KG1 (cell line): ENCODE data around the gene CCDC30.
"Not testable (repeated sequence)": the region's sequence is repeated elsewhere in the genome, so short reads cannot be mapped to it uniquely, and the experiment has no call there.

ENCODE experiments used
- DNase-seq: peaks from one replicate; lab custom pipeline; 2025; lab: John Stamatoyannopoulos, UW

CCDC30 gene

GRCh38 chr1:42529724-42530181, 66.7 kb downstream of the CCDC30 start:
- DNase-seq: no peak

DNA sequence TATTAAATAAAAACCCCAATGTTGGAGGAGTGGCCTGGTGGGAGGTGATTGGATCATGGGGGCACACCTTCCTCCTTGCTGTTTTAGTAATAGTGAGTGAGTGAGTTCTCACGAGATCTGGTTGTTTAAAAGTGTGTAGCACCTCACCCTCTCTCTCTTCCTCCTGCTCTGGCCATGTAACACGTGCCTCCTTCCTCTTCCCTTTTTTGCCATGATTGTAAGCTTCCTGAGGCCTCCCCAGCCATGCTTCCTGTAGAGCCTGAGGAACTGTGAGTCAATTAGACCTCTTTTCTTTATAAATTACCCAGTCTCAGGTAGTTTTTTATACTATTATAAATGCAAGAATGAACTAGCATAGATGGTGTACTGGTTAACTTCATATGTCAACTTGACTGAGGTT, 68.0 kb downstream of the CCDC30 start:
- no peak for DNase-seq

GRCh38 chr1:42533101-42533863, 70.2 kb downstream of the CCDC30 start:
- no peak for DNase-seq

DNA sequence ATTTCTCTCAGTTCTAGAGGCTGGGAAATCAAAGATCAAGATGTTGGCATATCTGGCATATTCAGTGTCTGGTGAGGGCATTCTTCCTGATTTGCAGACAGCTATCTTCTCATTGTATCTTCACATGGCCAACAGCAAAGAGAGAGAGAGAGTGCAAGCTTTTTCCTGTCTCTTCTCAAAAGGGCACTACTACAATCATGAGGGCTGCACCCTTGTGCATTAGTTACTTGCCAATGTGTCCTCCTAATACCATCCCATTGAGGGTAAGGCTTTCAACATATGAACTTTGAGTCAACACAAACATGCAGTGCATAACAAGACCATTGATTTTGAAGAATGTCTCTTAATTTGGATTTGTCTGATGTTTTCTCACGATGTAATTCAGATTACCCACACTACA, 78.0 kb downstream of the CCDC30 start:
- DNase-seq: no peak

GRCh38 chr1:42551180-42551579, 88.1 kb downstream of the CCDC30 start:
- DNase-seq: peak; percentile 75

GRCh38 chr1:42551590-42551989, 88.5 kb downstream of the CCDC30 start:
- no peak for DNase-seq

GRCh38 chr1:42552636-42553035, 89.5 kb downstream of the CCDC30 start:
- DNase-seq: no peak

GRCh38 chr1:42557230-42557851, 94.3 kb downstream of the CCDC30 start:
- DNase-seq: no peak

DNA sequence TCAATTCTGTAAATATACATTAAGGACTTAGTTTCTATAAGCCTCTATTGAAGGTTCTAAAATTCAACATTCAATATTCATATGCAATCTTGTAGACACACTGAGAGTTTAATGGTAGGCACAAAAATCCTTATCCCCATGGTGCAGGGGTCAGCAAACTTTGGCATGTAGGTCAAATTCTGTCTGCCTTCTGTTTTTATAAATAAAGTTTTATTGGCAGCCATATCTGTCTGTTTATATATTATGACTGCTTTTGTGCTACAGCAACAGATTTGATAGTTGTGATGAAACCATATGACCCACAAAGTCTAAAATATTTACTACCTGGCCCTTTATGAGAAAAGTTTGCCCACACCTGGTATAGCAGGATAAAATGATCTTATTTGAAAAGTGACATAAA, 104.0 kb downstream of the CCDC30 start:
- no peak for DNase-seq

DNA sequence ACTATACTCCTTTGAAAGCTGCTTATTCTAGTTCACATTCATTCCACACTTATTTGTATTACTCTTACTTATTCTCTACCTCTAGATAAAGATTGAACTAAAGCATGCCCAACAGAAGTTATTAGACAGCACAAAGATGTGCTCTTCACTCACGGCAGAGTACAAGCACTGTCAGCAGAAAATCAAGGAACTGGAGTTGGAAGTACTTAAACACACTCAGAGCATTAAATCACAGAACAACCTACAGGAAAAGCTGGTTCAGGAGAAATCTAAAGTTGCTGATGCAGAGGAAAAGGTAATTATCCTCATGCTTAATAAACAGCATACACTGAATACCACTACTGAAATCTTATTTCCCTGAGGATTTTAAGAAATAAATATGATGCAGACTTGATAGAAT, 113.8 kb downstream of the CCDC30 start:
- no peak for DNase-seq

DNA sequence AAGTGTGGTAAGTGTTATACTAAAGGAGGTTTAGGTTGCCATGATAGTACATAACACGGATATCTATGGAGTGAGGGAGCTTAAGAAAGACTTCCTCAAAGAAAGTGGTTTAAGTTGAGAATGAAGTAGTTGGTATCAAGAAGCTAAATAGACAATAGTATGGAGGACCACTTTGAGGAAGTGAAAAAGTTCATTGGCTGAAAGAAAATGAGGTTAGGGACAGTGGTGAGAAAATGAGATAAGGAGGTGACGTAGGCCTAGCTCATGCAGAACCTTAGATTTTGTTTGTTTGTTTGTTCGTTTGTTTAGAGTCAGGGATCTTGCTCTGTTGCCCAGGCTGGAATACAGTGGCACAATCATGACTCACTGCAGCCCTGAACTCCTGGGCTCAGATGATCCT, 122.9 kb downstream of the CCDC30 start:
- no peak for DNase-seq

DNA sequence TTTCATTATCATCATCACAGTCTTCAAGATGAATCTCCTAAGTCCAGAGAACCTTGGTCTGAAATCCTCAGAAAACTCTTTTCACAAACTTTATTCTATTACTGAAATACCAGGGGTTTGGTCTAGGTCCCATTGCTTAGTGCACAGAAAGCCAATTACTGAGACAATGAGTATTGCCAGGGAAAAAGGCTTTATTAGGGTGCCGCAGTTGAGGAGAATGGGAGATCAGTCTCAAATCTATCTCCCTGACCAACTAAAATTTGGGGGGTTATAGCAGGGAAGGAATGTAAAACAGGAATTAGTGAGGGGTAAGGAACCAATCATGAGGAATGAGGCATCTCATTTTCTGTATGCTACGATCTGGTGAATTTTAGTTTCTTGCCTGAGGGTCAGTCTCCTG, 124.7 kb downstream of the CCDC30 start:
- no peak for DNase-seq

- no peak for DNase-seq
These were observed 129.7 kb downstream of the CCDC30 start for GRCh38 chr1:42592811-42593210.

- DNase-seq: no peak
These were observed 130.5 kb downstream of the CCDC30 start for GRCh38 chr1:42593486-42594100.

- no peak for DNase-seq
These were observed 138.4 kb downstream of the CCDC30 start for GRCh38 chr1:42601472-42601871.

DNA sequence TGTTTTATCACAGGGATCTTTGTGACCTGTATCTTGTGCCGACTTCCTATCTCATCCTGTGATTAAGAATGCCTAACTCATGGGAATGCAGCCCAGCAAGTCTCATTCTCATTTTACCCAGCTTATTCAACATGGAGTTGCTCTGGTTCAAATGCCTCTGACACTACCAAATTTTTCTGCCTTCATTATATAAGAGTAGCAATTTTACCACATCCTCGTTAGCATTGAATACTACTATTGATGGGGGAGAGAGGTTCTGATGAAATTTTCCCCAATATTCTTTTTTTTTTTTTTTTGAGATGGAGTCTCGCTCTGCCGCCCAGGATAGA, 150.7 kb downstream of the CCDC30 start:
- DNase-seq: no peak

- no peak for DNase-seq
These were observed 155.8 kb downstream of the CCDC30 start for GRCh38 chr1:42618866-42619265.

- no peak for DNase-seq
These were observed 157.2 kb downstream of the CCDC30 start for GRCh38 chr1:42620307-42620706.

DNA sequence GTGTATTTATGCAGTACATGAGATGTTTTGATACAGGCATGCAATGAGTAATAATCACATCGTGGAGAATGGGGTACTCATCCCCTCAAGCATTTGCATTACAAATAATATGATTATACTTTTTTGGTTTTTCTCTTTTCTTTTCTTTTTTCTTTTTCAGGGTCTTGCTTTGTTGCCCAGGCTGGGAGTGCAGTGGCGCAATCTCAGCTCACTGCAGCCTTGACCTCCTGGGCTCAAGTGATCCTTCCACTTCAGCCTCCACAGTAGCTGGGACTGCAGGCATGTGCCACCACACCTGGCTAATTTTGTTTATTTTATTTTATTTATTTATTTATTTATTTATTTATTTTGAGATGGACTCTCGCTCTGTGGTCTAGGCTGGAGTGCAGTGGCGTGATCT, 158.1 kb downstream of the CCDC30 start:
- DNase-seq: not testable (repeated sequence)

- not testable (repeated sequence) for DNase-seq
These were observed 164.1 kb downstream of the CCDC30 start for GRCh38 chr1:42627205-42627604.

- no peak for DNase-seq
These were observed 176.0 kb downstream of the CCDC30 start for GRCh38 chr1:42639116-42639515.

DNA sequence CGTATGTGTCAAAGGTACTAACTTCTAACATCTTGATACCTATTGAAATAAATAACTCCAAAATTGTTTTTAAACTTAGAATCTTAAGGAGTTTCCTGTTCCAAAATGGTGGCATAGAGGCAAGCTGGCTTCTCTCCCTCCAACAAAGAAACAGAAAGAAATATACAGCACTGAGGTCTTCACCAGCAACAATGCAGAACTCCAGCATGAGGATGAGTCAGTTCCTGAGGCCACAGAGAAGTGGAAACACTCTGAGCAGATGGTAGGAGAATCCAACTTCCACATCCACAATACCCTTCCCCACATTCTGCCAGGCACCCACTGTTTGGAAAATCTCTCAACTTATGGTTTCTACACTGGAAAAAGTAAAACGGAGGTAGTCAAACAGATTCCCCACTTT, 183.0 kb downstream of the CCDC30 start:
- DNase-seq: no peak

GRCh38 chr1:42657201-42657600, 194.1 kb downstream of the CCDC30 start:
- DNase-seq: no peak
